HG02885 (cell line): ENCODE results near the gene PRSS23.
"Not testable (repeated sequence)": the region's sequence is repeated elsewhere in the genome, so short reads cannot be mapped to it uniquely, and the experiment has no call there.

ENCODE experiments used
- ATAC-seq: cut with Tn5 transposase; IDR thresholded peaks from one replicate; pipeline ENCODE4 v1.9.1; 2021; ENCODE audit warnings: mild to moderate bottlenecking; ENCODE audit not compliant: unreplicated experiment, poor library complexity

The PRSS23 gene

GRCh38 chr11:86800076-86800959, at the start of gene PRSS23:
Gene PRSS23 (plus strand): TSS chr11:86800542. CDS start chr11:86807644, 7,102 bp downstream.
- peak; percentile 56 for ATAC-seq

GRCh38 chr11:86753459-86753858, 46.9 kb upstream of the PRSS23 start:
- no peak for ATAC-seq

- ATAC-seq = no peak
Observed at GRCh38 chr11:86755146-86755545, 45.2 kb upstream of the PRSS23 start.

- no peak for ATAC-seq
Observed at GRCh38 chr11:86758171-86758570, 42.2 kb upstream of the PRSS23 start.

GRCh38 chr11:86760577-86760976, 39.8 kb upstream of the PRSS23 start:
- ATAC-seq = no peak

- no peak for ATAC-seq
Observed at GRCh38 chr11:86761978-86762377, 38.4 kb upstream of the PRSS23 start.

- ATAC-seq = no peak
Observed at GRCh38 chr11:86765203-86765602, 35.1 kb upstream of the PRSS23 start.

GRCh38 chr11:86765878-86766277, 34.5 kb upstream of the PRSS23 start:
- no peak for ATAC-seq

GRCh38 chr11:86769219-86769618, 31.1 kb upstream of the PRSS23 start:
- ATAC-seq = no peak

- not testable (repeated sequence) for ATAC-seq
Observed at GRCh38 chr11:86770473-86771027, 29.8 kb upstream of the PRSS23 start.

- ATAC-seq = no peak
Observed at GRCh38 chr11:86772999-86773398, 27.3 kb upstream of the PRSS23 start.

GRCh38 chr11:86773513-86774252, 26.7 kb upstream of the PRSS23 start:
- no peak for ATAC-seq

GRCh38 chr11:86774417-86774816, 25.9 kb upstream of the PRSS23 start:
- no peak for ATAC-seq

- no peak for ATAC-seq
Observed at GRCh38 chr11:86775361-86775760, 25.0 kb upstream of the PRSS23 start.

- no peak for ATAC-seq
Observed at GRCh38 chr11:86781546-86781945, 18.8 kb upstream of the PRSS23 start.

GRCh38 chr11:86782742-86783141, 17.6 kb upstream of the PRSS23 start:
- no peak for ATAC-seq

GRCh38 chr11:86783661-86784060, 16.7 kb upstream of the PRSS23 start:
- ATAC-seq = no peak

GRCh38 chr11:86784241-86784681, 16.1 kb upstream of the PRSS23 start:
- ATAC-seq = no peak

GRCh38 chr11:86785576-86785975, 14.8 kb upstream of the PRSS23 start:
- no peak for ATAC-seq

GRCh38 chr11:86787018-86787536, 13.3 kb upstream of the PRSS23 start:
- ATAC-seq = no peak

- ATAC-seq = no peak
Observed at GRCh38 chr11:86787656-86788055, 12.7 kb upstream of the PRSS23 start.
